Trophoblast cell (in vitro differentiated cells and primary cell): Measurements from ENCODE around the gene FHIT.
"Not testable (repeated sequence)": the region's sequence is repeated elsewhere in the genome, so short reads cannot be mapped to it uniquely, and the experiment has no call there.

Source experiments
- DNase-seq, 2 donors: peaks; one replicate each; pipeline ENCODE4 v3.0.0-alpha.2; 2016
- H2AFZ ChIP-seq: 2 replicates; pipeline ENCODE4 v1.6.1; 2013; ENCODE audit warnings: low read length, moderate library complexity, mild to moderate bottlenecking; ENCODE audit not compliant: insufficient read depth, poor library complexity
- H2AK5ac ChIP-seq: 2 replicates; pipeline ENCODE4 v1.6.1; 2013; ENCODE audit warnings: mild to moderate bottlenecking, low read length
- H2BK120ac ChIP-seq: 2 replicates; pipeline ENCODE4 v1.6.1; 2013; ENCODE audit warnings: low read length, mild to moderate bottlenecking, moderate library complexity; ENCODE audit not compliant: insufficient read depth, poor library complexity
- H2BK12ac ChIP-seq: 2 replicates; pipeline ENCODE4 v1.6.1; 2013; ENCODE audit warnings: mild to moderate bottlenecking, low read length, moderate library complexity
- H2BK5ac ChIP-seq: 2 replicates; pipeline ENCODE4 v1.6.1; 2013; ENCODE audit warnings: low read length, low read depth, moderate library complexity, mild to moderate bottlenecking; ENCODE audit not compliant: poor library complexity
- H3K14ac ChIP-seq: 2 replicates; pipeline ENCODE4 v1.6.1; 2013; ENCODE audit warnings: mild to moderate bottlenecking, low read length
- H3K18ac ChIP-seq: 2 replicates; pipeline ENCODE4 v1.6.1; 2013; ENCODE audit warnings: mild to moderate bottlenecking, low read length
- H3K23ac ChIP-seq: 2 replicates; pipeline ENCODE4 v1.6.1; 2013; ENCODE audit warnings: low read length
- H3K27ac ChIP-seq: 2 replicates; pipeline ENCODE4 v1.5.1; 2013; ENCODE audit warnings: low read depth, mild to moderate bottlenecking, inconsistent platforms, low read length, moderate library complexity
- H3K27me3 ChIP-seq: 2 replicates; pipeline ENCODE4 v1.6.1; 2013; ENCODE audit warnings: inconsistent platforms, mild to moderate bottlenecking, low read length, moderate library complexity; ENCODE audit not compliant: insufficient read depth
- H3K36me3 ChIP-seq, 2 experiments: 1 replicate in 1 of 2; 2 replicates in 1 of 2; pipeline ENCODE4 v1.6.1; 2013; ENCODE audit warnings: low read length in 2 of 2, mild to moderate bottlenecking in 2 of 2, moderate library complexity in 1 of 2; ENCODE audit not compliant: insufficient read depth in 2 of 2, control insufficient read depth in 1 of 2
- H3K4ac ChIP-seq: 2 replicates; pipeline ENCODE4 v1.6.1; 2013; ENCODE audit warnings: low read depth, mild to moderate bottlenecking, low read length, moderate library complexity
- H3K4me1 ChIP-seq, 2 experiments: 1 replicate in 1 of 2; 2 replicates in 1 of 2; pipeline ENCODE4 v1.6.1; 2013; ENCODE audit warnings: low read length in 2 of 2, mild to moderate bottlenecking in 2 of 2, moderate library complexity in 1 of 2; ENCODE audit not compliant: insufficient read depth in 2 of 2, control insufficient read depth in 1 of 2
- H3K4me2 ChIP-seq: 2 replicates; pipeline ENCODE4 v1.6.1; 2013; ENCODE audit warnings: inconsistent platforms, mild to moderate bottlenecking, low read length, moderate library complexity
- H3K4me3 ChIP-seq: 2 replicates; pipeline ENCODE4 v1.5.1; 2013; ENCODE audit warnings: mild to moderate bottlenecking, low read depth, low read length, inconsistent platforms
- H3K79me1 ChIP-seq: one replicate; pipeline ENCODE4 v1.6.1; 2013; ENCODE audit warnings: low read length
- H3K79me2 ChIP-seq: 2 replicates; pipeline ENCODE4 v1.6.1; 2013; ENCODE audit warnings: low read length, mild to moderate bottlenecking; ENCODE audit not compliant: control insufficient read depth, insufficient read depth, poor library complexity
- H3K9ac ChIP-seq: 2 replicates; pipeline ENCODE4 v1.6.1; 2013; ENCODE audit warnings: mild to moderate bottlenecking, low read length
- H3K9me3 ChIP-seq: 2 replicates; pipeline ENCODE4 v1.6.1; 2013; ENCODE audit warnings: low read depth, mild to moderate bottlenecking, control low read depth, inconsistent platforms, low read length; ENCODE audit not compliant: insufficient read depth
- H4K12ac ChIP-seq: 2 replicates; pipeline ENCODE4 v1.6.1; 2013; ENCODE audit warnings: low read depth, mild to moderate bottlenecking, low read length, moderate library complexity
- H4K8ac ChIP-seq: 2 replicates; pipeline ENCODE4 v1.6.1; 2013; ENCODE audit warnings: low read depth, mild to moderate bottlenecking, low read length, moderate library complexity
- H4K91ac ChIP-seq: one replicate; pipeline ENCODE4 v1.6.1; 2013; ENCODE audit warnings: low read depth, mild to moderate bottlenecking, low read length, moderate library complexity
- WGBS: extraction: QIAGEN DNeasy Blood & Tissue Kit; methylation state at CpG from one replicate; pipeline ENCODE4 v1.1.7; 2013; ENCODE audit warnings: missing lambda C conversion rate; ENCODE audit not compliant: insufficient read length, insufficient coverage; ENCODE audit errors: extremely low coverage; 5-methylcytosine and 5-hydroxymethylcytosine counted together

Gene FHIT

DNA sequence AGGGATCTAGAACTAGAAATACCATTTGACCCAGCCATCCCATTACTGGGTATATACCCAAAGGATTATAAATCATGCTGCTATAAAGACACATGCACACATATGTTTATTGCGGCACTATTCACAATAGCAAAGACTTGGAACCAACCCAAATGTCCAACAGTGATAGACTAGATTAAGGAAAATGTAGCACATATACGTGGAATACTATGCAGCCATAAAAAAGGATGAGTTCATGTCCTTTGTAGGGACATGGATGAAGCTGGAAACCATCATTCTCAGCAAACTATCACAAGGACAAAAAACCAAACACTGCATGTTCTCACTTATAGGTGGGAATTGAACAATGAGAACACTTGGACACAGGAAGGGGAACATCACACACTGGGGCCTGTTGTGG lies 711.9 kb downstream of the FHIT start:
- not testable (repeated sequence) for H2AK5ac ChIP-seq, H3K4me2 ChIP-seq, H3K4me1 ChIP-seq, DNase-seq, H3K27ac ChIP-seq, H3K14ac ChIP-seq, H2BK12ac ChIP-seq, H3K79me2 ChIP-seq, H2BK120ac ChIP-seq, H2BK5ac ChIP-seq, H4K8ac ChIP-seq, H3K23ac ChIP-seq, H3K79me1 ChIP-seq, H3K9ac ChIP-seq, H4K12ac ChIP-seq, H4K91ac ChIP-seq, H3K4me3 ChIP-seq, H3K18ac ChIP-seq, H2AFZ ChIP-seq, H3K36me3 ChIP-seq, H3K27me3 ChIP-seq, H3K4ac ChIP-seq, H3K9me3 ChIP-seq
- WGBS = no CpG with 5 or more reads among the region's 2 CpGs

- Histone ChIP-seq H2AFZ (no peak overlapping the region), H3K27me3 (no peaks in the 10 kb centered on the region), H3K4ac (no peak overlapping the region), H3K4me3 (no peak overlapping the region), H3K79me1 (peaks cover 1% of the 10 kb centered on the region), H3K36me3 (no peaks in the 10 kb centered on the region), H3K4me2 (no peak overlapping the region), H3K27ac (no peak overlapping the region), H3K9ac (no peak overlapping the region), H3K18ac (no peak overlapping the region), H3K4me1 (no peaks in the 10 kb centered on the region), H3K9me3 (no peaks in the 10 kb centered on the region), H2BK12ac (no peak overlapping the region), H2BK5ac (no peak overlapping the region), H3K79me2 (no peaks in the 10 kb centered on the region), H4K91ac (no peak overlapping the region), H4K8ac (no peak overlapping the region), H3K14ac (no peak overlapping the region), H3K23ac (no peak overlapping the region), H4K12ac (no peak overlapping the region), H2BK120ac (no peak overlapping the region), H2AK5ac (no peak overlapping the region)
- no peak for DNase-seq
- no CpG with 5 or more reads among the region's 3 CpGs for WGBS
Measured at GRCh38 chr3:60536420-60536819, 714.8 kb downstream of the FHIT start.

DNA sequence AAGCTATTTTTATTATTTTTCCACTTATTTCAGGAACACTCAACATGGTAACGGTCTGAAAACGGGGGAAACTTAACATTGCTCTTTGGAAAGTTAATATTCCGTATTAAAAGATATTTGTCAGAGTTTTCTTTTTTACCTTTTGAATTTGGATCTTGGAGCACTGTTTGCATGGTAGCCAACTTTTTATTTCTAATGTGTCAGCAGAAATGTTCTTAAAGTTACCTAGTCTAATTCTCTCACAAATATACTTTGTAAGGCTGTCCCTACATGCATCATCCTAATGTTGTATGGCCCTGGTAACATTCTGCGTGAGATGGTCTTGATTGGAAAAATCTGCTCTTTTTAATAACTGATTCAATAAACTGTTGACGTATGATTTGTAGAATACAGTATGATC lies 719.5 kb downstream of the FHIT start:
- Histone ChIP-seq H3K14ac (no peak overlapping the region), H2BK5ac (no peak overlapping the region), H3K18ac (no peak overlapping the region), H3K4me3 (no peak overlapping the region), H3K9me3 (no peaks in the 10 kb centered on the region), H3K36me3 (no peaks in the 10 kb centered on the region), H2AK5ac (no peak overlapping the region), H2AFZ (no peak overlapping the region), H3K4me2 (no peak overlapping the region), H2BK120ac (no peak overlapping the region), H2BK12ac (no peak overlapping the region), H3K4ac (no peak overlapping the region), H4K8ac (no peak overlapping the region), H3K27ac (no peak overlapping the region), H3K4me1 (no peaks in the 10 kb centered on the region), H4K91ac (no peak overlapping the region), H3K79me2 (no peaks in the 10 kb centered on the region), H4K12ac (no peak overlapping the region), H3K9ac (no peak overlapping the region), H3K79me1 (no peaks in the 10 kb centered on the region), H3K27me3 (no peaks in the 10 kb centered on the region), H3K23ac (no peak overlapping the region)
- no CpG with 5 or more reads among the region's 5 CpGs for WGBS
- no peak for DNase-seq

- Histone ChIP-seq H3K36me3 (peaks cover 0 to 1% of the 10 kb centered on the region in 2 experiments), H3K4ac (no peak overlapping the region), H3K23ac (no peak overlapping the region), H3K9me3 (no peaks in the 10 kb centered on the region), H3K9ac (no peak overlapping the region), H4K8ac (no peak overlapping the region), H4K12ac (no peak overlapping the region), H2AK5ac (no peak overlapping the region), H3K79me2 (no peaks in the 10 kb centered on the region), H3K18ac (no peak overlapping the region), H3K79me1 (no peaks in the 10 kb centered on the region), H4K91ac (no peak overlapping the region), H3K4me2 (no peak overlapping the region), H3K4me3 (no peak overlapping the region), H3K27me3 (no peaks in the 10 kb centered on the region), H2BK12ac (no peak overlapping the region), H3K4me1 (no peaks in the 10 kb centered on the region), H2BK5ac (no peak overlapping the region), H2BK120ac (no peak overlapping the region), H3K14ac (no peak overlapping the region), H3K27ac (no peak overlapping the region), H2AFZ (no peak overlapping the region)
- no peak for DNase-seq
- no CpG with 5 or more reads among the region's 1 CpG for WGBS
Measured at GRCh38 chr3:60528651-60529050, 722.6 kb downstream of the FHIT start.
